SK-N-SH (cell line): Measurements from ENCODE around the gene PRSS48. TPM values are rescaled to one million over a fixed set of nuclear protein-coding genes. Genes with fewer than 3 reads are reported as not detected.

Experiments
- CTCF ChIA-PET: fragments of 300-600, 350-600 bp; formaldehyde crosslinking; extraction: SDS; loops from one replicate; lab custom pipeline; 2021; lab: Yijun Ruan, JAX
- POLR2A ChIA-PET: fragments of 350-600 bp; sonication (Branson Sonifier 250); formaldehyde crosslinking; extraction: SDS; loops from one replicate; lab custom pipeline; 2020; ENCODE audit warnings: antibody characterized with exemption, inconsistent platforms; lab: Yijun Ruan, JAX
- DNase-seq: peaks from one replicate; pipeline ENCODE4 v3.0.0; 2012
- H2AFZ ChIP-seq: fragments of 200-600 bp; sonication (generic); 2 replicates; pipeline ENCODE4 v1.8.1; 2016; ENCODE audit warnings: antibody characterized with exemption, mild to moderate bottlenecking, low read depth
- H3F3A ChIP-seq: fragments of 200-600 bp; sonication (generic); replicated peaks from 2 replicates; pipeline ENCODE3; 2016; ENCODE audit warnings: antibody characterized with exemption, mild to moderate bottlenecking; ENCODE audit not compliant: insufficient read depth
- H3K27ac ChIP-seq, 2 experiments: fragments of 200-500 bp in 1 of 2; fragments of 200-600 bp in 1 of 2; sonication (Bioruptor generic) in 1 of 2; sonication (generic), shearing (Covaris generic) in 1 of 2; 2 replicates each; pipeline versions ENCODE4 v1.5.1 to v1.6.1; 2014 to 2016; ENCODE audit warnings: low read depth in 2 of 2, inconsistent platforms in 1 of 2, low read length in 1 of 2, mild to moderate bottlenecking in 1 of 2, mixed read lengths in 1 of 2
- H3K27me3 ChIP-seq: fragments of 200-600 bp; sonication (generic), shearing (Covaris generic); 2 replicates; pipeline ENCODE4 v1.6.1; 2016; ENCODE audit warnings: mixed run types; ENCODE audit not compliant: insufficient read depth
- H3K36me3 ChIP-seq, 2 experiments: fragments of 200-500 bp in 1 of 2; fragments of 200-600 bp in 1 of 2; sonication (Bioruptor generic) in 1 of 2; sonication (generic) in 1 of 2; replicated peaks in 1 of 2; 2 replicates each; pipeline versions ENCODE3 to v1.5.1; 2014 to 2016; ENCODE audit warnings: low read length in 1 of 2, mild to moderate bottlenecking in 1 of 2; ENCODE audit not compliant: insufficient read depth in 2 of 2, control insufficient read depth in 1 of 2
- H3K4me1 ChIP-seq, 2 experiments: fragments of 200-500 bp in 1 of 2; fragments of 200-600 bp in 1 of 2; sonication (Bioruptor generic) in 1 of 2; sonication (generic), shearing (Covaris generic) in 1 of 2; 2 replicates each; pipeline versions ENCODE4 v1.5.1 to v1.6.1; 2014 to 2016; ENCODE audit warnings: low read depth in 1 of 2, low read length in 1 of 2, mixed run types in 1 of 2; ENCODE audit not compliant: insufficient read depth in 2 of 2, control insufficient read depth in 1 of 2
- H3K4me2 ChIP-seq: fragments of 200-600 bp; sonication (generic), shearing (Covaris generic); 2 replicates; pipeline ENCODE4 v1.6.1; 2017; ENCODE audit warnings: mixed run types
- H3K4me3 ChIP-seq, 2 experiments: fragments of 200-500 bp in 1 of 2; fragments of 200-600 bp in 1 of 2; sonication (Bioruptor generic) in 1 of 2; sonication (generic), shearing (Covaris generic) in 1 of 2; 2 replicates each; pipeline versions ENCODE4 v1.5.1 to v1.8.1; 2014 to 2016; ENCODE audit warnings: low read depth in 2 of 2, inconsistent platforms in 1 of 2, low read length in 1 of 2, mild to moderate bottlenecking in 1 of 2, mixed read lengths in 1 of 2, moderate library complexity in 1 of 2
- H3K79me2 ChIP-seq: fragments of 200-600 bp; sonication (generic); 2 replicates; pipeline ENCODE4 v1.8.1; 2017; ENCODE audit warnings: mild to moderate bottlenecking; ENCODE audit not compliant: insufficient read depth
- H3K9ac ChIP-seq: fragments of 200-600 bp; sonication (generic); 2 replicates; pipeline ENCODE4 v1.6.1; 2017; ENCODE audit warnings: mixed run types
- H3K9me2 ChIP-seq: fragments of 200-600 bp; sonication (generic); 2 replicates; pipeline ENCODE4 v1.6.1; 2017; ENCODE audit warnings: mixed run types
- H3K9me3 ChIP-seq: fragments of 200-600 bp; sonication (generic); 2 replicates; pipeline ENCODE4 v1.6.1; 2017; ENCODE audit warnings: mixed run types, mild to moderate bottlenecking, moderate library complexity
- H4K20me1 ChIP-seq: fragments of 200-600 bp; sonication (generic); 2 replicates; pipeline ENCODE4 v1.6.1; 2017; ENCODE audit warnings: mild to moderate bottlenecking, mixed run types; ENCODE audit not compliant: insufficient read depth
- CTCF ChIP-seq: fragments of 200-600 bp; sonication (generic); IDR thresholded peaks from 2 replicates; pipeline ENCODE4 v1.6.1; 2017; ENCODE audit warnings: antibody characterized with exemption, mild to moderate bottlenecking, moderate library complexity
- EZH2phosphoT487 ChIP-seq: fragments of 200-600 bp; sonication (generic); IDR thresholded peaks from 2 replicates; pipeline ENCODE4 v1.6.1; 2017; ENCODE audit warnings: low read depth, mixed run types, mild to moderate bottlenecking, antibody characterized with exemption, moderate library complexity, borderline replicate concordance
- FOSL2 ChIP-seq: IDR thresholded peaks from 2 replicates; pipeline ENCODE4 v1.4.0; 2012; ENCODE audit warnings: low read depth, mild to moderate bottlenecking, moderate library complexity, borderline replicate concordance
- GABPA ChIP-seq: IDR thresholded peaks from 2 replicates; pipeline ENCODE4 v1.4.0; 2012; ENCODE audit warnings: low read depth, mild to moderate bottlenecking
- IRF3 ChIP-seq: fragments of 150-350 bp; IDR thresholded peaks from 2 replicates; pipeline ENCODE4 v1.6.1; 2016; ENCODE audit warnings: mild to moderate bottlenecking, low read depth, low read length
- MXI1 ChIP-seq: IDR thresholded peaks from 2 replicates; pipeline ENCODE4 v1.6.1; 2012; ENCODE audit warnings: mild to moderate bottlenecking, low read depth, low read length, improper control_type of control experiment
- PBX3 ChIP-seq: IDR thresholded peaks from 2 replicates; pipeline ENCODE4; 2012
- SMC3 ChIP-seq: IDR thresholded peaks from 2 replicates; pipeline ENCODE4 v1.6.1; 2012; ENCODE audit warnings: low read depth, low read length, improper control_type of control experiment
- TAF1 ChIP-seq: IDR thresholded peaks from 2 replicates; pipeline ENCODE4 v1.6.1; 2012; ENCODE audit warnings: low read depth, mild to moderate bottlenecking, low read length, moderate library complexity, borderline replicate concordance
- TCF12 ChIP-seq: IDR thresholded peaks from 2 replicates; pipeline ENCODE4 v1.4.0; 2012
- TEAD4 ChIP-seq: IDR thresholded peaks from 2 replicates; pipeline ENCODE4 v1.4.0; 2012; ENCODE audit warnings: mild to moderate bottlenecking, borderline replicate concordance; ENCODE audit not compliant: insufficient read depth
- USF1 ChIP-seq: IDR thresholded peaks from 2 replicates; pipeline ENCODE4 v1.4.0; 2012; ENCODE audit warnings: low read depth, borderline replicate concordance
- USF2 ChIP-seq: fragments of 150-350 bp; IDR thresholded peaks from 2 replicates; pipeline ENCODE4 v1.6.1; 2017; ENCODE audit warnings: antibody characterized with exemption, low read length, low read depth, borderline replicate concordance
- YY1 ChIP-seq: IDR thresholded peaks from 2 replicates; pipeline ENCODE4 v1.4.0; 2012; ENCODE audit warnings: low read depth, mild to moderate bottlenecking
- polyA plus RNA-seq, 3 experiments: library from polyadenylated mRNA; depleted of rRNA; stranded (reverse); fragments of >200 nt; gene quantifications; 2 replicates each; pipeline ENCODE4 v1.2.3, GENCODE V29; 2012

PRSS48 gene
- polyA plus RNA-seq, 1 of the 3 experiments (the other 2 are of a cell fraction) = not detected

GRCh38 chr4:151302432-151302831 lies 25.5 kb downstream of the PRSS48 start (continued):
- TF ChIP-seq CTCF (no peak), SMC3 (no peak), EZH2phosphoT487 (no peak), YY1 (no peak), IRF3 (no peak)

GRCh38 chr4:151304226-151304625 lies 27.3 kb downstream of the PRSS48 start:
- no peak for DNase-seq
- H2AFZ ChIP-seq = no peak overlapping the region
- H3K27ac ChIP-seq = peak overlapping the region in 1 of 2 experiments; percentile 38; a peak in 2 of 4 replicates
- H3K4me1 ChIP-seq = peaks cover 0 to 14% of the 10 kb centered on the region in 2 experiments; a peak in 1 of 4 replicates
- H3K9me3 ChIP-seq = no peaks in the 10 kb centered on the region
- 0 out of 2 replicates have a peak overlapping the region, but pooled peaks have one; percentile 11 for H3K4me2 ChIP-seq
- POLR2A ChIA-PET = no interaction called here
- H4K20me1 ChIP-seq = peaks cover 4% of the 10 kb centered on the region; the same call in 1 of the 2 replicates
- H3F3A ChIP-seq = peaks cover 16% of the 10 kb centered on the region
- TF ChIP-seq MXI1 = no peak
- TF ChIP-seq TAF1 = no peak
- TF ChIP-seq IRF3 = no peak
- no peak for TF ChIP-seq TCF12
- TF ChIP-seq PBX3 = no peak
- TF ChIP-seq USF1 = no peak
- TF ChIP-seq FOSL2 = no peak
- no peak for TF ChIP-seq GABPA
- TF ChIP-seq TEAD4 = no peak
- no peak for TF ChIP-seq USF2
- no peaks in the 10 kb centered on the region for H3K9me2 ChIP-seq
- CTCF ChIA-PET = interaction anchor here (1.1 to 2.6 kb wide), 4 partner anchors 11 to 1091 kb away, joined by 3 to 6 read pairs (median 4); no protein-coding TSS in a partner anchor
- H3K9ac ChIP-seq = no peak overlapping the region
- H3K27me3 ChIP-seq = no peaks in the 10 kb centered on the region
- no peak overlapping the region for H3K4me3 ChIP-seq
- no peaks in the 10 kb centered on the region for H3K36me3 ChIP-seq
- peaks cover 67% of the 10 kb centered on the region for H3K79me2 ChIP-seq
